HEK293 (cell line): Measurements from ENCODE around the gene NEK2.

Experiments
- CTCF ChIA-PET: fragments of 350-600 bp; formaldehyde crosslinking; extraction: SDS; loops from one replicate; lab custom pipeline; 2021; ENCODE audit warnings: antibody characterized with exemption; lab: Yijun Ruan, JAX
- POLR2A ChIA-PET: fragments of 300-600 bp; formaldehyde crosslinking; extraction: SDS; loops from one replicate; lab custom pipeline; 2020; ENCODE audit warnings: antibody characterized with exemption, inconsistent platforms; lab: Yijun Ruan, JAX
- H3K27ac ChIP-seq: fragments of 200-500 bp; sonication (Bioruptor generic); 2 replicates; pipeline ENCODE4 v1.5.1; 2014; ENCODE audit warnings: low read depth, low read length, control low read depth, inconsistent platforms; ENCODE audit errors: extremely low read depth
- H3K36me3 ChIP-seq, 2 experiments: fragments of 200-500 bp in 1 of 2; sonication (Bioruptor generic) in 1 of 2; 1 replicate in 1 of 2; 2 replicates in 1 of 2; pipeline ENCODE4 v1.5.1; 2014 to 2017; ENCODE audit warnings: inconsistent platforms in 2 of 2, low read length in 2 of 2; ENCODE audit not compliant: control insufficient read depth in 2 of 2, insufficient read depth in 1 of 2
- H3K4me1 ChIP-seq: fragments of 200-500 bp; sonication (Bioruptor generic); 2 replicates; pipeline ENCODE4 v1.5.1; 2014; ENCODE audit warnings: mild to moderate bottlenecking, low read length, inconsistent platforms; ENCODE audit not compliant: control insufficient read depth, insufficient read depth
- H3K4me3 ChIP-seq: 2 replicates; pipeline ENCODE4 v1.5.1; 2011; ENCODE audit warnings: low read depth, mild to moderate bottlenecking, control low read depth, low read length, moderate library complexity
- H3K9me3 ChIP-seq: fragments of 200-500 bp; sonication (Bioruptor generic); 2 replicates; pipeline ENCODE4 v1.5.1; 2014; ENCODE audit warnings: low read depth, low read length, inconsistent platforms; ENCODE audit not compliant: control insufficient read depth, insufficient read depth
- GLIS2 ChIP-seq: fragments of 450-650 bp; formaldehyde crosslinking; IDR thresholded peaks from 2 replicates; pipeline ENCODE4 v1.5.1; 2016; ENCODE audit warnings: missing biosample characterization, missing genetic modification characterization
- KLF1 ChIP-seq: fragments of 450-650 bp; formaldehyde crosslinking; IDR thresholded peaks from 2 replicates; pipeline ENCODE4 v1.5.1; 2016; ENCODE audit warnings: missing biosample characterization, missing genetic modification characterization
- PRDM1 ChIP-seq: fragments of 450-650 bp; formaldehyde crosslinking; IDR thresholded peaks from 2 replicates; pipeline ENCODE4; 2016; ENCODE audit warnings: missing biosample characterization, missing genetic modification characterization
- ZBTB1 ChIP-seq: fragments of 450-650 bp; formaldehyde crosslinking; IDR thresholded peaks from 2 replicates; pipeline ENCODE4 v1.5.1; 2016; ENCODE audit warnings: missing biosample characterization, missing genetic modification characterization
- ZNF10 ChIP-seq: fragments of 450-650 bp; formaldehyde crosslinking; IDR thresholded peaks from 2 replicates; pipeline ENCODE4 v1.5.1; 2017; ENCODE audit warnings: missing biosample characterization, missing genetic modification characterization
- ZNF2 ChIP-seq: fragments of 450-650 bp; formaldehyde crosslinking; IDR thresholded peaks from 2 replicates; pipeline ENCODE4 v1.5.1; 2016; ENCODE audit warnings: missing biosample characterization, missing genetic modification characterization
- ZNF266 ChIP-seq: fragments of 450-650 bp; formaldehyde crosslinking; IDR thresholded peaks from 2 replicates; pipeline ENCODE4 v1.5.1; 2016; ENCODE audit warnings: missing biosample characterization, missing genetic modification characterization, low read depth
- ZNF274 ChIP-seq, 2 experiments: fragments of 200-500 bp in 1 of 2; fragments of 450-650 bp in 1 of 2; sonication (Bioruptor generic) in 1 of 2; formaldehyde crosslinking in 1 of 2; IDR thresholded peaks; 2 replicates each; pipeline versions ENCODE4 v1.5.1 to v1.6.1; 2014 to 2016; ENCODE audit warnings: borderline replicate concordance in 1 of 2, inconsistent platforms in 1 of 2, low read length in 1 of 2, missing biosample characterization in 1 of 2, missing genetic modification characterization in 1 of 2
- ZNF302 ChIP-seq: fragments of 450-650 bp; formaldehyde crosslinking; IDR thresholded peaks from 2 replicates; pipeline ENCODE4 v1.5.1; 2016; ENCODE audit warnings: missing biosample characterization, missing genetic modification characterization, low read depth
- ZNF324 ChIP-seq: fragments of 450-650 bp; formaldehyde crosslinking; IDR thresholded peaks from 2 replicates; pipeline ENCODE4 v1.5.1; 2016; ENCODE audit warnings: missing biosample characterization, missing genetic modification characterization
- ZNF548 ChIP-seq: fragments of 450-650 bp; formaldehyde crosslinking; IDR thresholded peaks from 2 replicates; pipeline ENCODE4 v1.5.1; 2016; ENCODE audit warnings: missing biosample characterization, missing genetic modification characterization
- ZSCAN16 ChIP-seq: fragments of 450-650 bp; formaldehyde crosslinking; IDR thresholded peaks from 2 replicates; pipeline ENCODE4 v1.5.1; 2016; ENCODE audit warnings: missing biosample characterization, missing genetic modification characterization
- TF ChIP-seq, protein P1 (sequence below): fragments of 450-650 bp; formaldehyde crosslinking; IDR thresholded peaks from 2 replicates; pipeline ENCODE4 v1.5.1; 2017; ENCODE audit warnings: missing biosample characterization, missing genetic modification characterization
- TF ChIP-seq, protein P2 (sequence below): fragments of 450-650 bp; formaldehyde crosslinking; IDR thresholded peaks from 2 replicates; pipeline ENCODE4 v1.5.1; 2016; ENCODE audit warnings: missing biosample characterization, missing genetic modification characterization, borderline replicate concordance
- TF ChIP-seq, protein P3 (sequence below): sonication (generic); formaldehyde crosslinking; IDR thresholded peaks from 2 replicates; pipeline ENCODE4 v1.8.1; 2022; ENCODE audit warnings: mild to moderate bottlenecking, moderate library complexity, missing genetic modification reagents
- TF ChIP-seq, protein P4 (sequence below): fragments of 450-650 bp; formaldehyde crosslinking; IDR thresholded peaks from 2 replicates; pipeline ENCODE4 v1.5.1; 2016; ENCODE audit warnings: missing biosample characterization, missing genetic modification characterization

Gene NEK2

DNA sequence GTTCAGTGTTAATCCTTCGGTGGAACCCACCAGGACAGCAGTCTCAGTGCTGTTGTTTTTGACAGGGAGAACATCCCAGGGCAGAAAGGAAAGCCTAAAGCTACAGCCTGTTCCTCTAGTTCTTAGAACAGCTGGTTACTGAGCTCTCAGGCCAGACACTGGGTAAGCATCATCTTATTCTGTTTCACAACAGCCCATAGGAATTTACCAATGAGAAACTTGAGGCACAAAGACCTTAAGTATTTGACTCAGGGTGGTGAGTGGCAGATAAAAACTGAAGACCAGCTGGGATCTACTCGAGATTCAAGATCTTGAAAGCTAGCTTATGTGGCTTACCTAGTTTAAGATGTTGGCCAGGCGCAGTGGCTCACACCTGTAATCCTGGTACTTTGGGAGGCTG is 9.4 kb upstream of the NEK2 start:
- Histone ChIP-seq H3K27ac (no peak overlapping the region), H3K4me1 (no peaks in the 10 kb centered on the region), H3K9me3 (no peaks in the 10 kb centered on the region), H3K4me3 (no peak overlapping the region), H3K36me3 (no peaks in the 10 kb centered on the region)
- TF ChIP-seq, protein P1, sequence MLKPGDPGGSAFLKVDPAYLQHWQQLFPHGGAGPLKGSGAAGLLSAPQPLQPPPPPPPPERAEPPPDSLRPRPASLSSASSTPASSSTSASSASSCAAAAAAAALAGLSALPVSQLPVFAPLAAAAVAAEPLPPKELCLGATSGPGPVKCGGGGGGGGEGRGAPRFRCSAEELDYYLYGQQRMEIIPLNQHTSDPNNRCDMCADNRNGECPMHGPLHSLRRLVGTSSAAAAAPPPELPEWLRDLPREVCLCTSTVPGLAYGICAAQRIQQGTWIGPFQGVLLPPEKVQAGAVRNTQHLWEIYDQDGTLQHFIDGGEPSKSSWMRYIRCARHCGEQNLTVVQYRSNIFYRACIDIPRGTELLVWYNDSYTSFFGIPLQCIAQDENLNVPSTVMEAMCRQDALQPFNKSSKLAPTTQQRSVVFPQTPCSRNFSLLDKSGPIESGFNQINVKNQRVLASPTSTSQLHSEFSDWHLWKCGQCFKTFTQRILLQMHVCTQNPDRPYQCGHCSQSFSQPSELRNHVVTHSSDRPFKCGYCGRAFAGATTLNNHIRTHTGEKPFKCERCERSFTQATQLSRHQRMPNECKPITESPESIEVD (tag by site-specific recombination), result no peak
- TF ChIP-seq, protein P2, sequence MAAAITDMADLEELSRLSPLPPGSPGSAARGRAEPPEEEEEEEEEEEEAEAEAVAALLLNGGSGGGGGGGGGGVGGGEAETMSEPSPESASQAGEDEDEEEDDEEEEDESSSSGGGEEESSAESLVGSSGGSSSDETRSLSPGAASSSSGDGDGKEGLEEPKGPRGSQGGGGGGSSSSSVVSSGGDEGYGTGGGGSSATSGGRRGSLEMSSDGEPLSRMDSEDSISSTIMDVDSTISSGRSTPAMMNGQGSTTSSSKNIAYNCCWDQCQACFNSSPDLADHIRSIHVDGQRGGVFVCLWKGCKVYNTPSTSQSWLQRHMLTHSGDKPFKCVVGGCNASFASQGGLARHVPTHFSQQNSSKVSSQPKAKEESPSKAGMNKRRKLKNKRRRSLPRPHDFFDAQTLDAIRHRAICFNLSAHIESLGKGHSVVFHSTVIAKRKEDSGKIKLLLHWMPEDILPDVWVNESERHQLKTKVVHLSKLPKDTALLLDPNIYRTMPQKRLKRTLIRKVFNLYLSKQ, result no peak
- TF ChIP-seq, protein P3, sequence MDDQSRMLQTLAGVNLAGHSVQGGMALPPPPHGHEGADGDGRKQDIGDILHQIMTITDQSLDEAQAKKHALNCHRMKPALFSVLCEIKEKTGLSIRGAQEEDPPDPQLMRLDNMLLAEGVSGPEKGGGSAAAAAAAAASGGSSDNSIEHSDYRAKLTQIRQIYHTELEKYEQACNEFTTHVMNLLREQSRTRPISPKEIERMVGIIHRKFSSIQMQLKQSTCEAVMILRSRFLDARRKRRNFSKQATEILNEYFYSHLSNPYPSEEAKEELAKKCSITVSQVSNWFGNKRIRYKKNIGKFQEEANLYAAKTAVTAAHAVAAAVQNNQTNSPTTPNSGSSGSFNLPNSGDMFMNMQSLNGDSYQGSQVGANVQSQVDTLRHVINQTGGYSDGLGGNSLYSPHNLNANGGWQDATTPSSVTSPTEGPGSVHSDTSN, result no peak
- CTCF ChIA-PET, result interaction anchor here (0.5 to 2.8 kb wide), 6 partner anchors 9 to 771 kb away, joined by 3 to 27 read pairs (median 4); partner anchors contain the start of genes DTL and INTS7
- POLR2A ChIA-PET, result interaction anchor here (2.1 kb wide), 1 partner anchor 10 kb away, joined by 7 read pairs; the partner anchor contains the start of gene NEK2

DNA sequence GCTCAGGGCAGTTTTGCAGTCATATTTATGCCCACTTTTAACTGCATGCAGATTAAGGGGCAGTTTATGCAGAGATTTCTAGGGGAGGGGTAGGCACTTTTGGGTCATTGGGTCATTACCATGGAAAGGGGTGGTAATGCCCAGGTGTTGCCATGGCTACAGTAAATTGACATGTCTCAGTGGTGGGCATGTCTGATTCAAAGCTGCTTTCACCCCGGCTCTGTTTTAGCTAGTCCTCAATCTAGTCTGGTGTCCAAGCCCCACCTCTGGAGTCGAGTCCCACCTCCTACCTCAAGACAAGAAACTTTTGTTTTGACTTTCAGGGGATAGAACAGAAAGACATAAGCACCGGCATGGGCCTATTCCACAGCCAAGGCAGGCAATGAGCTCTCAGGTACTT is 8.9 kb upstream of the NEK2 start:
- TF ChIP-seq ZSCAN16 (tag by site-specific recombination) (no peak), GLIS2 (tag by site-specific recombination) (no peak), ZNF302 (no peak), ZNF10 (tag by site-specific recombination) (no peak), KLF1 (tag by site-specific recombination) (no peak), ZNF266 (tag by site-specific recombination) (no peak), ZBTB1 (tag by site-specific recombination) (no peak), ZNF2 (tag by site-specific recombination) (no peak), ZNF548 (tag by site-specific recombination) (no peak), ZNF324 (tag by site-specific recombination) (no peak), PRDM1 (no peak), ZNF274 (IDR thresholded peaks at IDR 0.05; ENCODE audit: low read length) (no peak), ZNF274 (tag by site-specific recombination; IDR thresholded peaks at IDR 0.05; ENCODE audit: borderline replicate concordance) (no peak)
- TF ChIP-seq, protein P4, sequence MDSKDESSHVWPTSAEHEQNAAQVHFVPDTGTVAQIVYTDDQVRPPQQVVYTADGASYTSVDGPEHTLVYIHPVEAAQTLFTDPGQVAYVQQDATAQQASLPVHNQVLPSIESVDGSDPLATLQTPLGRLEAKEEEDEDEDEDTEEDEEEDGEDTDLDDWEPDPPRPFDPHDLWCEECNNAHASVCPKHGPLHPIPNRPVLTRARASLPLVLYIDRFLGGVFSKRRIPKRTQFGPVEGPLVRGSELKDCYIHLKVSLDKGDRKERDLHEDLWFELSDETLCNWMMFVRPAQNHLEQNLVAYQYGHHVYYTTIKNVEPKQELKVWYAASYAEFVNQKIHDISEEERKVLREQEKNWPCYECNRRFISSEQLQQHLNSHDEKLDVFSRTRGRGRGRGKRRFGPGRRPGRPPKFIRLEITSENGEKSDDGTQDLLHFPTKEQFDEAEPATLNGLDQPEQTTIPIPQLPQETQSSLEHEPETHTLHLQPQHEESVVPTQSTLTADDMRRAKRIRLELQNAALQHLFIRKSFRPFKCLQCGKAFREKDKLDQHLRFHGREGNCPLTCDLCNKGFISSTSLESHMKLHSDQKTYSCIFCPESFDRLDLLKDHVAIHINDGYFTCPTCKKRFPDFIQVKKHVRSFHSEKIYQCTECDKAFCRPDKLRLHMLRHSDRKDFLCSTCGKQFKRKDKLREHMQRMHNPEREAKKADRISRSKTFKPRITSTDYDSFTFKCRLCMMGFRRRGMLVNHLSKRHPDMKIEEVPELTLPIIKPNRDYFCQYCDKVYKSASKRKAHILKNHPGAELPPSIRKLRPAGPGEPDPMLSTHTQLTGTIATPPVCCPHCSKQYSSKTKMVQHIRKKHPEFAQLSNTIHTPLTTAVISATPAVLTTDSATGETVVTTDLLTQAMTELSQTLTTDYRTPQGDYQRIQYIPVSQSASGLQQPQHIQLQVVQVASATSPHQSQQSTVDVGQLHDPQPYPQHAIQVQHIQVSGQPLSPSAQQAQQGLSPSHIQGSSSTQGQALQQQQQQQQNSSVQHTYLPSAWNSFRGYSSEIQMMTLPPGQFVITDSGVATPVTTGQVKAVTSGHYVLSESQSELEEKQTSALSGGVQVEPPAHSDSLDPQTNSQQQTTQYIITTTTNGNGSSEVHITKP (tag by site-specific recombination), result no peak
- Histone ChIP-seq H3K27ac (no peak overlapping the region), H3K9me3 (no peaks in the 10 kb centered on the region), H3K36me3 (no peaks in the 10 kb centered on the region), H3K4me3 (no peak overlapping the region), H3K4me1 (no peaks in the 10 kb centered on the region)
- POLR2A ChIA-PET, result interaction anchor here (2.1 kb wide), 1 partner anchor 9 kb away, joined by 7 read pairs; the partner anchor contains the start of gene NEK2
- CTCF ChIA-PET, result interaction anchor here (0.7 to 2.8 kb wide), 7 partner anchors 8 to 771 kb away, joined by 3 to 27 read pairs (median 4); partner anchors contain the start of genes DTL and INTS7
